Liver (tissue), 9 donors: ENCODE measurements around the gene SLC12A5. TPM values are rescaled to one million over a fixed set of nuclear protein-coding genes. Genes with fewer than 3 reads are reported as not detected.

Experiments
- DNase-seq: peaks from one replicate; pipeline ENCODE4 v3.0.0-alpha.2; 2017; ENCODE audit warnings: low spot score
- H3K27ac ChIP-seq, 2 donors: one replicate each; pipeline ENCODE4 v1.7.0; 2013; ENCODE audit warnings: inconsistent platforms in 2 of 2, low read length in 2 of 2, control low read depth in 1 of 2, low read depth in 1 of 2, mild to moderate bottlenecking in 1 of 2
- H3K27me3 ChIP-seq, 4 donors: one replicate each; pipeline versions ENCODE4 v1.6.1 to v1.7.0; 2013; ENCODE audit warnings: low read length in 3 of 4, inconsistent platforms in 1 of 4, mild to moderate bottlenecking in 1 of 4, moderate library complexity in 1 of 4; ENCODE audit not compliant: control insufficient read depth in 4 of 4, insufficient read depth in 4 of 4
- H3K36me3 ChIP-seq, 4 donors: one replicate each; pipeline versions ENCODE4 v1.6.1 to v1.7.0; 2013; ENCODE audit warnings: low read length in 3 of 4, mild to moderate bottlenecking in 3 of 4, low read depth in 1 of 4, moderate library complexity in 1 of 4; ENCODE audit not compliant: control insufficient read depth in 4 of 4, insufficient read depth in 3 of 4
- H3K4me1 ChIP-seq, 4 donors: one replicate each; pipeline versions ENCODE4 v1.6.1 to v1.7.0; 2013; ENCODE audit warnings: low read length in 3 of 4, mild to moderate bottlenecking in 3 of 4, moderate library complexity in 1 of 4; ENCODE audit not compliant: control insufficient read depth in 4 of 4, insufficient read depth in 4 of 4
- H3K4me3 ChIP-seq, 3 donors: one replicate each; pipeline versions ENCODE4 v1.6.1 to v1.7.0; 2013; ENCODE audit warnings: low read length in 3 of 3, control low read depth in 1 of 3, low read depth in 1 of 3, mild to moderate bottlenecking in 1 of 3
- H3K9ac ChIP-seq, 2 donors: one replicate each; pipeline ENCODE4 v1.7.0; 2013; ENCODE audit warnings: low read length in 2 of 2, mild to moderate bottlenecking in 2 of 2, moderate library complexity in 2 of 2, control low read depth in 1 of 2, low read depth in 1 of 2
- H3K9me3 ChIP-seq, 4 donors: one replicate each; pipeline versions ENCODE4 v1.6.1 to v1.7.0; 2013; ENCODE audit warnings: low read length in 3 of 4; ENCODE audit not compliant: control insufficient read depth in 4 of 4
- EGR1 ChIP-seq, 2 donors: IDR thresholded peaks; 2 replicates each; pipeline ENCODE4 v1.6.1; 2016 to 2018; ENCODE audit warnings: antibody characterized with exemption in 2 of 2, low read depth in 2 of 2
- FOXA1 ChIP-seq: IDR thresholded peaks from 2 replicates; pipeline ENCODE4 v1.6.1; 2016; ENCODE audit warnings: antibody characterized with exemption
- FOXA2 ChIP-seq: IDR thresholded peaks from 2 replicates; pipeline ENCODE4 v1.6.1; 2016; ENCODE audit warnings: antibody characterized with exemption
- GABPA ChIP-seq, 2 donors: IDR thresholded peaks in 1 of 2; conservative IDR thresholded peaks in 1 of 2; 2 replicates each; pipeline ENCODE4 v1.6.1; 2016; ENCODE audit warnings: antibody characterized with exemption in 2 of 2, mild to moderate bottlenecking in 1 of 2, moderate library complexity in 1 of 2
- HNF4G ChIP-seq: IDR thresholded peaks from 2 replicates; pipeline ENCODE4 v1.6.1; 2016; ENCODE audit warnings: antibody characterized with exemption
- NR2F2 ChIP-seq: IDR thresholded peaks from 2 replicates; pipeline ENCODE4 v1.6.1; 2016; ENCODE audit warnings: antibody characterized with exemption
- RAD21 ChIP-seq, 2 donors: IDR thresholded peaks; 2 replicates each; pipeline ENCODE4 v1.6.1; 2016; ENCODE audit warnings: antibody characterized with exemption in 2 of 2, mild to moderate bottlenecking in 2 of 2
- RXRA ChIP-seq, 2 donors: IDR thresholded peaks; 2 replicates each; pipeline ENCODE4 v1.6.1; 2017 to 2018; ENCODE audit warnings: antibody characterized with exemption in 2 of 2, mild to moderate bottlenecking in 1 of 2
- SP1 ChIP-seq: IDR thresholded peaks from 2 replicates; pipeline ENCODE4 v1.6.1; 2018; ENCODE audit warnings: antibody characterized with exemption, mild to moderate bottlenecking
- TAF1 ChIP-seq: conservative IDR thresholded peaks from 2 replicates; pipeline ENCODE4 v1.6.1; 2016; ENCODE audit warnings: antibody characterized with exemption, mild to moderate bottlenecking
- YY1 ChIP-seq: IDR thresholded peaks from 2 replicates; pipeline ENCODE4 v1.6.1; 2016; ENCODE audit warnings: antibody characterized with exemption, mild to moderate bottlenecking
- ZBTB33 ChIP-seq: IDR thresholded peaks from 2 replicates; pipeline ENCODE4 v1.6.1; 2016; ENCODE audit warnings: antibody characterized with exemption
- WGBS: extraction: QIAGEN DNeasy Blood & Tissue Kit; methylation state at CpG from one replicate; pipeline ENCODE4 v1.1.7; 2013; 5-methylcytosine and 5-hydroxymethylcytosine counted together
- polyA plus RNA-seq, 2 donors: library from polyadenylated mRNA; stranded (reverse) in 1 of 2; unstranded in 1 of 2; fragments of 200-250 nt in 1 of 2; fragments of >200 nt in 1 of 2; fragmentation: Nextera tagmentation in 1 of 2; extraction: Ambion mirVana in 1 of 2; gene quantifications; one replicate each; pipeline versions ENCODE4 v1.2.1 to v1.2.3, GENCODE V29; 2013 to 2015
- total RNA-seq, 2 donors: library from RNA; depleted of rRNA; stranded (reverse); fragments of >200 nt; gene quantifications; one replicate each; pipeline ENCODE4 v1.2.3, GENCODE V29; 2014
- TF ChIP-seq, protein P1 (sequence below): IDR thresholded peaks from 2 replicates; pipeline ENCODE4 v1.6.1; 2016; ENCODE audit warnings: antibody characterized with exemption
- TF ChIP-seq, protein P2 (sequence below): IDR thresholded peaks from 2 replicates; pipeline ENCODE4 v1.6.1; 2016; ENCODE audit warnings: antibody characterized with exemption, mild to moderate bottlenecking
- TF ChIP-seq, protein P3 (sequence below): fragments of 150-350 bp; IDR thresholded peaks from 2 replicates; pipeline ENCODE4 v1.5.1; 2017; ENCODE audit warnings: improper control_type of control experiment, low read depth, low read length; ENCODE audit not compliant: missing input control
- donor health status: healthy.
- donor health status: healthy.
- donor health status: healthy.
- donor health status: healthy.
- donor health status: healthy.

Gene SLC12A5
- total and polyA plus RNA-seq, 4 donors, result 0.33 to 1.5 TPM; not detected in 2

GRCh38 chr20:46060975-46061374 is 32.0 kb downstream of the SLC12A5 start:
- Histone ChIP-seq H3K4me1 (peaks cover 8 to 21% (median 10%) of the 10 kb centered on the region in 4 donors), H3K36me3 (peaks cover 14 to 52% (median 48%) of the 10 kb centered on the region in 4 donors), H3K9me3 (no peaks in the 10 kb centered on the region), H3K4me3 (no peak overlapping the region), H3K9ac (no peak overlapping the region), H3K27me3 (no peaks in the 10 kb centered on the region), H3K27ac (no peak overlapping the region)
- no peak for TF ChIP-seq ZBTB33
- TF ChIP-seq FOXA2, result no peak
- TF ChIP-seq, protein P1, sequence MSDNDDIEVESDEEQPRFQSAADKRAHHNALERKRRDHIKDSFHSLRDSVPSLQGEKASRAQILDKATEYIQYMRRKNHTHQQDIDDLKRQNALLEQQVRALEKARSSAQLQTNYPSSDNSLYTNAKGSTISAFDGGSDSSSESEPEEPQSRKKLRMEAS, result no peak
- TF ChIP-seq, protein P2, sequence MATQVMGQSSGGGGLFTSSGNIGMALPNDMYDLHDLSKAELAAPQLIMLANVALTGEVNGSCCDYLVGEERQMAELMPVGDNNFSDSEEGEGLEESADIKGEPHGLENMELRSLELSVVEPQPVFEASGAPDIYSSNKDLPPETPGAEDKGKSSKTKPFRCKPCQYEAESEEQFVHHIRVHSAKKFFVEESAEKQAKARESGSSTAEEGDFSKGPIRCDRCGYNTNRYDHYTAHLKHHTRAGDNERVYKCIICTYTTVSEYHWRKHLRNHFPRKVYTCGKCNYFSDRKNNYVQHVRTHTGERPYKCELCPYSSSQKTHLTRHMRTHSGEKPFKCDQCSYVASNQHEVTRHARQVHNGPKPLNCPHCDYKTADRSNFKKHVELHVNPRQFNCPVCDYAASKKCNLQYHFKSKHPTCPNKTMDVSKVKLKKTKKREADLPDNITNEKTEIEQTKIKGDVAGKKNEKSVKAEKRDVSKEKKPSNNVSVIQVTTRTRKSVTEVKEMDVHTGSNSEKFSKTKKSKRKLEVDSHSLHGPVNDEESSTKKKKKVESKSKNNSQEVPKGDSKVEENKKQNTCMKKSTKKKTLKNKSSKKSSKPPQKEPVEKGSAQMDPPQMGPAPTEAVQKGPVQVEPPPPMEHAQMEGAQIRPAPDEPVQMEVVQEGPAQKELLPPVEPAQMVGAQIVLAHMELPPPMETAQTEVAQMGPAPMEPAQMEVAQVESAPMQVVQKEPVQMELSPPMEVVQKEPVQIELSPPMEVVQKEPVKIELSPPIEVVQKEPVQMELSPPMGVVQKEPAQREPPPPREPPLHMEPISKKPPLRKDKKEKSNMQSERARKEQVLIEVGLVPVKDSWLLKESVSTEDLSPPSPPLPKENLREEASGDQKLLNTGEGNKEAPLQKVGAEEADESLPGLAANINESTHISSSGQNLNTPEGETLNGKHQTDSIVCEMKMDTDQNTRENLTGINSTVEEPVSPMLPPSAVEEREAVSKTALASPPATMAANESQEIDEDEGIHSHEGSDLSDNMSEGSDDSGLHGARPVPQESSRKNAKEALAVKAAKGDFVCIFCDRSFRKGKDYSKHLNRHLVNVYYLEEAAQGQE, result no peak
- TF ChIP-seq TAF1, result no peak
- TF ChIP-seq NR2F2, result no peak
- no peak for TF ChIP-seq GABPA (IDR thresholded peaks at IDR 0.05 in 1 of 2, conservative IDR thresholded peaks at IDR 0.05 in 1 of 2)
- TF ChIP-seq RXRA (IDR thresholded peaks at IDR 0.05), result no peak
- DNase-seq, result no peak
- WGBS, result 74% methylated on average over 4 of the region's 4 CpGs

GRCh38 chr20:46062151-46062550 is 33.1 kb downstream of the SLC12A5 start:
- Histone ChIP-seq H3K9ac (no peak overlapping the region), H3K4me1 (peaks cover 8 to 21% (median 10%) of the 10 kb centered on the region in 4 donors), H3K36me3 (peaks cover 16 to 64% (median 59%) of the 10 kb centered on the region in 4 donors), H3K27ac (no peak overlapping the region), H3K27me3 (no peaks in the 10 kb centered on the region), H3K4me3 (no peak overlapping the region), H3K9me3 (no peaks in the 10 kb centered on the region)
- 96% methylated on average over 4 of the region's 4 CpGs for WGBS
- peak; percentile 22 for DNase-seq
- TF ChIP-seq YY1 (no peak), RAD21 (IDR thresholded peaks at IDR 0.05) (no peak), HNF4G (no peak), FOXA1 (no peak), EGR1 (IDR thresholded peaks at IDR 0.05; ENCODE audit: low read depth in 2 of 2) (no peak), RXRA (IDR thresholded peaks at IDR 0.05) (no peak), SP1 (no peak), FOXA2 (no peak), TAF1 (no peak)
- TF ChIP-seq, protein P3, sequence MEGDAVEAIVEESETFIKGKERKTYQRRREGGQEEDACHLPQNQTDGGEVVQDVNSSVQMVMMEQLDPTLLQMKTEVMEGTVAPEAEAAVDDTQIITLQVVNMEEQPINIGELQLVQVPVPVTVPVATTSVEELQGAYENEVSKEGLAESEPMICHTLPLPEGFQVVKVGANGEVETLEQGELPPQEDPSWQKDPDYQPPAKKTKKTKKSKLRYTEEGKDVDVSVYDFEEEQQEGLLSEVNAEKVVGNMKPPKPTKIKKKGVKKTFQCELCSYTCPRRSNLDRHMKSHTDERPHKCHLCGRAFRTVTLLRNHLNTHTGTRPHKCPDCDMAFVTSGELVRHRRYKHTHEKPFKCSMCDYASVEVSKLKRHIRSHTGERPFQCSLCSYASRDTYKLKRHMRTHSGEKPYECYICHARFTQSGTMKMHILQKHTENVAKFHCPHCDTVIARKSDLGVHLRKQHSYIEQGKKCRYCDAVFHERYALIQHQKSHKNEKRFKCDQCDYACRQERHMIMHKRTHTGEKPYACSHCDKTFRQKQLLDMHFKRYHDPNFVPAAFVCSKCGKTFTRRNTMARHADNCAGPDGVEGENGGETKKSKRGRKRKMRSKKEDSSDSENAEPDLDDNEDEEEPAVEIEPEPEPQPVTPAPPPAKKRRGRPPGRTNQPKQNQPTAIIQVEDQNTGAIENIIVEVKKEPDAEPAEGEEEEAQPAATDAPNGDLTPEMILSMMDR, result no peak
